ENCODE results near the gene CMTM5. TPM values are rescaled to one million over a fixed set of nuclear protein-coding genes. Genes with fewer than 3 reads are reported as not detected.
"Not testable (repeated sequence)": the region's sequence is repeated elsewhere in the genome, so short reads cannot be mapped to it uniquely, and the experiment has no call there.

The CMTM5 gene
- total RNA-seq, 4 donors from 2014 or later = 0.64 to 1.1 TPM; not detected in 2

- in situ Hi-C loops (cut with MboI; ENCODE audit: low pct_ligation_motif_present in 1 of 4, low pct_unique_long_range_greater_than_20kb in 1 of 4, low sequenced_read_pairs in 3 of 4) (loop anchor here in 1 of 4 donors (25.0 kb wide), 1 partner anchor 137 kb away; no protein-coding TSS in a partner anchor), intact Hi-C loops (cut with DNase I; ENCODE audit: low total_unique reads) (no loop called here)
- Histone ChIP-seq H3K27me3 (peaks cover 4% of the 10 kb centered on the region), H3K27ac (no peak overlapping the region), H3K36me3 (no peaks in the 10 kb centered on the region), H3K4me3 (no peak overlapping the region), H3K4me1 (no peaks in the 10 kb centered on the region), H3K9me3 (no peaks in the 10 kb centered on the region)
- WGBS, 2 donors (ENCODE audit: low coverage in 1 of 2) = 92 to 95% methylated on average over 2 to 3 of the region's 3 CpGs
- TF ChIP-seq POLR2A (IDR thresholded peaks at IDR 0.05) (no peak), EP300 (IDR thresholded peaks at IDR 0.05; ENCODE audit: low read depth) (no peak), POLR2AphosphoS5 (IDR thresholded peaks at IDR 0.05) (no peak), CTCF (IDR thresholded peaks at IDR 0.05) (no peak)
- no peak for DNase-seq
Observed at GRCh38 chr14:23399136-23399535, 22.3 kb downstream of the CMTM5 start.

GRCh38 chr14:23399591-23399990 lies 22.7 kb downstream of the CMTM5 start:
- in situ Hi-C loops (cut with MboI; ENCODE audit: low pct_ligation_motif_present in 1 of 4, low pct_unique_long_range_greater_than_20kb in 1 of 4, low sequenced_read_pairs in 3 of 4) = loop anchor here in 1 of 4 donors (25.0 kb wide), 1 partner anchor 137 kb away; no protein-coding TSS in a partner anchor

GRCh38 chr14:23400496-23401149 lies 23.8 kb downstream of the CMTM5 start:
- H3K36me3 ChIP-seq; DNase-seq; intact Hi-C loops (cut with DNase I; ENCODE audit: low total_unique reads); H3K27ac ChIP-seq; H3K9me3 ChIP-seq; H3K27me3 ChIP-seq; H3K4me1 ChIP-seq; in situ Hi-C loops (cut with MboI; ENCODE audit: low pct_ligation_motif_present in 1 of 4, low pct_unique_long_range_greater_than_20kb in 1 of 4, low sequenced_read_pairs in 3 of 4); H3K4me3 ChIP-seq: not testable (repeated sequence)
- WGBS, 2 donors (ENCODE audit: low coverage in 1 of 2) = 63 to 85% methylated on average over 3 to 12 of the region's 16 CpGs

More at GRCh38 chr14:23399591-23399990, 22.7 kb downstream of the CMTM5 start:
- intact Hi-C loops (cut with DNase I; ENCODE audit: low total_unique reads) = no loop called here
- Histone ChIP-seq H3K27ac (no peak overlapping the region), H3K4me3 (no peak overlapping the region), H3K36me3 (no peaks in the 10 kb centered on the region), H3K9me3 (no peaks in the 10 kb centered on the region), H3K27me3 (peaks cover 4% of the 10 kb centered on the region), H3K4me1 (no peaks in the 10 kb centered on the region)
- WGBS, 2 donors (ENCODE audit: low coverage in 1 of 2) = 80% methylated on average over 6 of the region's 6 CpGs; no CpG with 5 or more reads in 1 of the 2 donors
- DNase-seq = no peak
- TF ChIP-seq EP300 (IDR thresholded peaks at IDR 0.05; ENCODE audit: low read depth) (no peak), POLR2A (IDR thresholded peaks at IDR 0.05) (no peak), POLR2AphosphoS5 (IDR thresholded peaks at IDR 0.05) (no peak), CTCF (IDR thresholded peaks at IDR 0.05) (no peak)

GRCh38 chr14:23401291-23401690 lies 24.4 kb downstream of the CMTM5 start:
- H3K9me3 ChIP-seq = no peaks in the 10 kb centered on the region
- H3K27ac ChIP-seq = no peak overlapping the region
- H3K36me3 ChIP-seq = no peaks in the 10 kb centered on the region
- 58 to 71% methylated on average over 2 to 4 of the region's 4 CpGs for WGBS, 2 donors (ENCODE audit: low coverage in 1 of 2)
- intact Hi-C loops (cut with DNase I; ENCODE audit: low total_unique reads) = no loop called here
- no peak for DNase-seq
- H3K27me3 ChIP-seq = peaks cover 4% of the 10 kb centered on the region
- no peak overlapping the region for H3K4me3 ChIP-seq
- in situ Hi-C loops (cut with MboI; ENCODE audit: low pct_ligation_motif_present in 1 of 4, low pct_unique_long_range_greater_than_20kb in 1 of 4, low sequenced_read_pairs in 3 of 4) = no loop called here
- H3K4me1 ChIP-seq = no peaks in the 10 kb centered on the region
- TF ChIP-seq POLR2AphosphoS5 (IDR thresholded peaks at IDR 0.05) (no peak), EP300 (IDR thresholded peaks at IDR 0.05; ENCODE audit: low read depth) (no peak), CTCF (IDR thresholded peaks at IDR 0.05) (no peak), POLR2A (IDR thresholded peaks at IDR 0.05) (no peak)

All from transverse colon (tissue), 4 donors.